Endothelial cell of umbilical vein (primary cell): ENCODE measurements around the gene CUEDC2. TPM values are rescaled to one million over a fixed set of nuclear protein-coding genes. Genes with fewer than 3 reads are reported as not detected.

Source experiments
- BruUV-seq: library from RNA; stranded (reverse); fragments of 400-500 nt; replicated peaks from 2 replicates; lab custom pipeline; 2021; lab: Mats Ljungman, UMichigan
- CTCF ChIA-PET: fragments of 300-600, 350-600 bp; sonication (Branson Sonifier 250); formaldehyde crosslinking; loops from one replicate; lab custom pipeline; 2021; ENCODE audit warnings: antibody characterized with exemption, inconsistent platforms; lab: Charles Lee
- POLR2A ChIA-PET: fragments of 300-600, 350-600 bp; sonication (Branson Sonifier 250); formaldehyde crosslinking; loops from one replicate; lab custom pipeline; 2021; ENCODE audit warnings: antibody characterized with exemption, inconsistent platforms; lab: Charles Lee
- DNase-seq: peaks from one replicate; pipeline ENCODE4 v3.0.0-alpha.2; 2011; ENCODE audit warnings: low read depth, low spot score
- FAIRE-seq: peaks from 2 replicates; lab custom pipeline; 2011; peaks lifted over from hg19 to GRCh38; lab: Jason Lieb, UNC
- H2AFZ ChIP-seq: 2 replicates; pipeline ENCODE4 v1.6.0; 2012; ENCODE audit warnings: low read depth, low read length, control low read depth, inconsistent platforms
- H3K27ac ChIP-seq: 2 replicates; pipeline ENCODE4 v1.5.1; 2011; ENCODE audit warnings: low read depth, mild to moderate bottlenecking, control low read depth, low read length, moderate library complexity; ENCODE audit not compliant: insufficient read depth
- H3K27me3 ChIP-seq, 2 experiments: 2 replicates each; pipeline versions ENCODE4 v1.6.0 to v1.6.1; 2011; ENCODE audit warnings: low read length in 2 of 2, mixed read lengths in 1 of 2; ENCODE audit not compliant: control insufficient read depth in 2 of 2, insufficient read depth in 2 of 2
- H3K36me3 ChIP-seq, 2 experiments: 2 replicates in 1 of 2; 3 replicates in 1 of 2; pipeline ENCODE4 v1.5.1; 2011; ENCODE audit warnings: low read length in 2 of 2, mild to moderate bottlenecking in 1 of 2, moderate library complexity in 1 of 2; ENCODE audit not compliant: control insufficient read depth in 2 of 2, insufficient read depth in 2 of 2; ENCODE audit errors: extremely low read depth in 1 of 2
- H3K4me1 ChIP-seq: 3 replicates; pipeline ENCODE4 v1.5.1; 2011; ENCODE audit warnings: mild to moderate bottlenecking, low read length; ENCODE audit not compliant: control insufficient read depth, insufficient read depth; ENCODE audit errors: extremely low read depth
- H3K4me2 ChIP-seq: 2 replicates; pipeline ENCODE4 v1.6.1; 2011; ENCODE audit warnings: low read length, control low read depth, mixed read lengths; ENCODE audit not compliant: insufficient read depth
- H3K4me3 ChIP-seq, 3 experiments: fragments of 200-600 bp in 1 of 3; sonication (generic), shearing (Covaris generic) in 1 of 3; replicated peaks in 1 of 3; 2 replicates each; pipeline ENCODE4 v1.5.1; 2011 to 2016; ENCODE audit warnings: control low read depth in 3 of 3, low read length in 3 of 3, mild to moderate bottlenecking in 2 of 3, inconsistent platforms in 1 of 3, low read depth in 1 of 3, moderate library complexity in 1 of 3; ENCODE audit not compliant: insufficient read depth in 1 of 3
- H3K79me2 ChIP-seq: 2 replicates; pipeline ENCODE4 v1.6.0; 2012; ENCODE audit warnings: low read length, inconsistent platforms; ENCODE audit not compliant: control insufficient read depth, insufficient read depth
- H3K9ac ChIP-seq: replicated peaks from 2 replicates; pipeline ENCODE3; 2011; ENCODE audit warnings: low read length, control low read depth; ENCODE audit not compliant: insufficient read depth; ENCODE audit errors: extremely low read depth
- H3K9me1 ChIP-seq: replicated peaks from 3 replicates; pipeline ENCODE4 v1.6.0; 2011; ENCODE audit warnings: mild to moderate bottlenecking, low read length; ENCODE audit not compliant: control insufficient read depth, insufficient read depth; ENCODE audit errors: extremely low read depth
- H3K9me3 ChIP-seq: replicated peaks from 2 replicates; pipeline ENCODE4 v1.5.1; 2012; ENCODE audit warnings: low read length, inconsistent platforms; ENCODE audit not compliant: control insufficient read depth, insufficient read depth
- H4K20me1 ChIP-seq: replicated peaks from 2 replicates; pipeline ENCODE3; 2011; ENCODE audit warnings: mild to moderate bottlenecking, low read length; ENCODE audit not compliant: control insufficient read depth, insufficient read depth; ENCODE audit errors: extremely low read depth
- EZH2 ChIP-seq: IDR thresholded peaks from 2 replicates; pipeline ENCODE4 v1.6.1; 2012; ENCODE audit warnings: borderline replicate concordance, low read depth, mild to moderate bottlenecking, moderate library complexity, low read length, inconsistent platforms; ENCODE audit not compliant: severe bottlenecking
- FOS ChIP-seq: IDR thresholded peaks from 2 replicates; pipeline ENCODE4 v1.6.1; 2011; ENCODE audit warnings: mild to moderate bottlenecking, low read length, moderate library complexity, borderline replicate concordance; ENCODE audit not compliant: insufficient read depth
- JUN ChIP-seq: IDR thresholded peaks from 2 replicates; pipeline ENCODE4 v1.6.1; 2011; ENCODE audit warnings: borderline replicate concordance, low read depth; ENCODE audit not compliant: insufficient read length, insufficient read depth
- MYC ChIP-seq: IDR thresholded peaks from one replicate; pipeline ENCODE4 v1.6.1; 2011; ENCODE audit warnings: mild to moderate bottlenecking, low read depth, low read length
- POLR2A ChIP-seq: IDR thresholded peaks from 2 replicates; pipeline ENCODE4 v1.6.1; 2012; ENCODE audit warnings: low read depth, mild to moderate bottlenecking, control low read depth, low read length
- dilution Hi-C: fragments of 300-500 bp; cut with MboI; formaldehyde crosslinking; loops from one replicate; pipeline ENCODE4 v1.15.0; 2019; ENCODE audit warnings: low sequenced_read_pairs; ENCODE audit not compliant: extremely low pct_ligation_motif_present
- intact Hi-C: fragments of 100-400 bp; cut with micrococcal nuclease; formaldehyde crosslinking; loops from one replicate; pipeline ENCODE4 v1.10.0; 2022
- polyA plus RNA-seq, 4 experiments: library from polyadenylated mRNA; depleted of rRNA in 3 of 4; stranded (reverse) in 3 of 4; unstranded in 1 of 4; fragments of >200 nt; gene quantifications; 2 replicates each; pipeline versions ENCODE4 v1.2.1 to v1.2.3, GENCODE V29; 2011 to 2012; ENCODE audit warnings: missing spikeins in 1 of 4
- total RNA-seq: library from RNA; stranded (reverse); gene quantifications from 2 replicates; pipeline ENCODE4 v1.2.3, GENCODE V29; 2021
- TF ChIP-seq, protein P1 (sequence below), 2 donors: IDR thresholded peaks; 1 replicate in 1 of 2; 2 replicates in 1 of 2; pipeline ENCODE4 v1.5.1; 2011; ENCODE audit warnings: low read length in 2 of 2, mild to moderate bottlenecking in 2 of 2, moderate library complexity in 2 of 2, control low read depth in 1 of 2, inconsistent platforms in 1 of 2, low read depth in 1 of 2; ENCODE audit not compliant: insufficient read depth in 1 of 2; ENCODE audit errors: extremely low read depth in 1 of 2
- TF ChIP-seq, protein P2 (sequence below): IDR thresholded peaks from 2 replicates; pipeline ENCODE4 v1.6.1; 2011; ENCODE audit not compliant: insufficient read depth, insufficient read length

CUEDC2 gene
- total and polyA plus RNA-seq, 2 donors (not counting 3 experiments of a cell fraction or from before 2014, with no cell fraction given), result 61.5 to 96.7 TPM

DNA sequence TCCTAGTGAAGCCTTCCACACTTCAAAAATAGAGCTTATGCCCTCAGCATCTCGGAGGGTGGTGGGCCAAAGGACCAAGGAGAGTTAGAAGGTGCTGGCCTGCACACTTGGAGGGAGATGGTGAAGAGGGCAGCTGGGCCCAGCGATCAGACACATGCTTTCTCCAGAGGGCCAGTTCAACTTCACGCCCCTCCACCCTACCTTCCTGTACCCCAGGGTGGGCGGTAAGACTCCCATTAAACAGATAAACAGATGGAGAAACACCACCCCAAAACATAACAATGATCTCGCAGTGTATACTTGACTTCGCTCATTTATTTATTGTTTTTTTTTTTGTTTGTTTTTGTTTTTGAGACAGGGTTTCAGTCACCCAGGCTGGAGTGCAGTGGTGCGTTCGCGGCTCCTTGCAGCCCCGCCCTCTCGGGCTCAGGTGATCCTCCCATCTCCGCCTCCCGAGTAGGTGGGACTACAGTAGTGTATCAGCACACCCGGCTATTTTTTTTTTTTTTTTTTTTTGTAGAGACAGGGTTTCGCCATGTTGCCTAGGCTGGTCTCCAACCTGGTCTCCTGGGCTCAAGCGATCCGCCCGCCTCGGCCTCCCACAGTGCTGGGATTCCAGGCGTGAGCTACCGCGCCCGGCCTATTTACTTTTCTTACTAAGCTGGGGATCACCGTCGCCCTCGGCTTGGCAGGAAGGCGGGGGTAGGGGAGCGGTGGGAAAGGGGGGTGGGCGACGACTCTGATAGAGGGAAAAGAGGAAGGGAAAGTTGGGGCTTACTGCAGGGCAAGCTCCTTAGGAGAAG is 17.1 kb upstream of the CUEDC2 start:
- peak overlapping the region; percentile 98 for H2AFZ ChIP-seq
- H3K27ac ChIP-seq, result no peak overlapping the region
- peaks cover 3% of the 10 kb centered on the region for H3K4me1 ChIP-seq
- dilution Hi-C loops (no loop called here), intact Hi-C loops (loop anchor here (1.0 kb wide), 1 partner anchor 28 kb away; no protein-coding TSS in a partner anchor)
- H3K9me3 ChIP-seq, result no peaks in the 10 kb centered on the region
- H3K36me3 ChIP-seq, result no peaks in the 10 kb centered on the region
- H3K4me2 ChIP-seq, result peak overlapping the region; percentile 97
- ChIA-PET POLR2A (no interaction called here), CTCF (interaction anchor here (0.7 to 2.9 kb wide), 6 partner anchors 27 to 280 kb away, joined by 3 to 17 read pairs (median 6); no protein-coding TSS in a partner anchor)
- FAIRE-seq (peak; percentile 66), DNase-seq (peak; percentile 33)
- no peaks in the 10 kb centered on the region for H3K79me2 ChIP-seq
- no TSS peak for BruUV-seq
- H3K9me1 ChIP-seq, result no peaks in the 10 kb centered on the region
- TF ChIP-seq EZH2, result no peak
- TF ChIP-seq, protein P1, sequence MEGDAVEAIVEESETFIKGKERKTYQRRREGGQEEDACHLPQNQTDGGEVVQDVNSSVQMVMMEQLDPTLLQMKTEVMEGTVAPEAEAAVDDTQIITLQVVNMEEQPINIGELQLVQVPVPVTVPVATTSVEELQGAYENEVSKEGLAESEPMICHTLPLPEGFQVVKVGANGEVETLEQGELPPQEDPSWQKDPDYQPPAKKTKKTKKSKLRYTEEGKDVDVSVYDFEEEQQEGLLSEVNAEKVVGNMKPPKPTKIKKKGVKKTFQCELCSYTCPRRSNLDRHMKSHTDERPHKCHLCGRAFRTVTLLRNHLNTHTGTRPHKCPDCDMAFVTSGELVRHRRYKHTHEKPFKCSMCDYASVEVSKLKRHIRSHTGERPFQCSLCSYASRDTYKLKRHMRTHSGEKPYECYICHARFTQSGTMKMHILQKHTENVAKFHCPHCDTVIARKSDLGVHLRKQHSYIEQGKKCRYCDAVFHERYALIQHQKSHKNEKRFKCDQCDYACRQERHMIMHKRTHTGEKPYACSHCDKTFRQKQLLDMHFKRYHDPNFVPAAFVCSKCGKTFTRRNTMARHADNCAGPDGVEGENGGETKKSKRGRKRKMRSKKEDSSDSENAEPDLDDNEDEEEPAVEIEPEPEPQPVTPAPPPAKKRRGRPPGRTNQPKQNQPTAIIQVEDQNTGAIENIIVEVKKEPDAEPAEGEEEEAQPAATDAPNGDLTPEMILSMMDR (IDR thresholded peaks at IDR 0.05; ENCODE audit: extremely low read depth in 1 of 2, insufficient read depth in 1 of 2, low read depth in 1 of 2, low read length in 2 of 2), result no peak
- no peak for TF ChIP-seq POLR2A
- no peak for TF ChIP-seq JUN
- TF ChIP-seq FOS, result no peak
- TF ChIP-seq, protein P2, sequence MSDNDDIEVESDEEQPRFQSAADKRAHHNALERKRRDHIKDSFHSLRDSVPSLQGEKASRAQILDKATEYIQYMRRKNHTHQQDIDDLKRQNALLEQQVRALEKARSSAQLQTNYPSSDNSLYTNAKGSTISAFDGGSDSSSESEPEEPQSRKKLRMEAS, result no peak
- no peak for TF ChIP-seq MYC
- H3K4me3 ChIP-seq, result peak overlapping the region; percentile 61 to 81 (median 69)
- peak overlapping the region; percentile 64 for H3K9ac ChIP-seq
- H3K27me3 ChIP-seq, result no peaks in the 10 kb centered on the region
- no peaks in the 10 kb centered on the region for H4K20me1 ChIP-seq
